ENCODE results near the gene MLLT10. TPM values are rescaled to one million over a fixed set of nuclear protein-coding genes. Genes with fewer than 3 reads are reported as not detected.

Gene MLLT10
- total RNA-seq, 1 donor from 2014 or later, result 46.8 TPM

- DNase-seq (ENCODE audit: extremely low spot score, unreplicated experiment), result no peak
- H3K27me3 Mint-ChIP-seq, result peaks cover 5% of the 10 kb centered on the region
Measured at GRCh38 chr10:21523557-21524008, 10.4 kb upstream of the MLLT10 start.

GRCh38 chr10:21524131-21524525, 9.9 kb upstream of the MLLT10 start:
- Mint-ChIP-seq H3K9me3 (no peaks in the 10 kb centered on the region), H3K36me3 (no peaks in the 10 kb centered on the region), H3K4me3 (peak overlapping the region; percentile 97), H3K27ac (peak overlapping the region; percentile 96), H3K27me3 (peaks cover 5% of the 10 kb centered on the region), H3K4me1 (ENCODE audit: unreplicated experiment) (peaks cover 52% of the 10 kb centered on the region)
- TF ChIP-seq CTCF (conservative IDR thresholded peaks at IDR 0.05), result no peak
- no peak for DNase-seq (ENCODE audit: extremely low spot score, unreplicated experiment)

More at GRCh38 chr10:21523557-21524008, 10.4 kb upstream of the MLLT10 start:
- H3K27ac Mint-ChIP-seq, result peak overlapping the region; percentile 96
- H3K36me3 Mint-ChIP-seq, result no peaks in the 10 kb centered on the region
- H3K4me1 Mint-ChIP-seq (ENCODE audit: unreplicated experiment), result peaks cover 51% of the 10 kb centered on the region
- no peak for TF ChIP-seq CTCF (conservative IDR thresholded peaks at IDR 0.05)
- no peaks in the 10 kb centered on the region for H3K9me3 Mint-ChIP-seq
- peak overlapping the region; percentile 97 for H3K4me3 Mint-ChIP-seq

GRCh38 chr10:21524526-21525366, 9.3 kb upstream of the MLLT10 start:
- Mint-ChIP-seq H3K27ac (peak overlapping the region; percentile 96), H3K4me3 (peak overlapping the region; percentile 97), H3K9me3 (no peaks in the 10 kb centered on the region), H3K4me1 (ENCODE audit: unreplicated experiment) (peaks cover 52% of the 10 kb centered on the region), H3K27me3 (peaks cover 5% of the 10 kb centered on the region), H3K36me3 (no peaks in the 10 kb centered on the region)
- TF ChIP-seq CTCF (conservative IDR thresholded peaks at IDR 0.05), result no peak
- DNase-seq (ENCODE audit: extremely low spot score, unreplicated experiment), result no peak

GRCh38 chr10:21525367-21526187, 8.5 kb upstream of the MLLT10 start, which contains the start of gene SKIDA1:
SKIDA1 (minus strand) TSS chr10:21525682; CDS start chr10:21517822, 7,860 bp downstream.
- peak within 1 kb of the TSS; percentile 96 for H3K27ac Mint-ChIP-seq
- peak; percentile 94 for DNase-seq (ENCODE audit: extremely low spot score, unreplicated experiment)
- H3K36me3 Mint-ChIP-seq, result no peaks in the 10 kb centered on the region
- no peaks in the 10 kb centered on the region for H3K9me3 Mint-ChIP-seq
- H3K27me3 Mint-ChIP-seq, result peaks cover 6% of the 10 kb centered on the region
- H3K4me3 Mint-ChIP-seq, result peak within 1 kb of the TSS; percentile 97
- TF ChIP-seq CTCF (conservative IDR thresholded peaks at IDR 0.05), result no peak
- H3K4me1 Mint-ChIP-seq (ENCODE audit: unreplicated experiment), result peaks cover 47% of the 10 kb centered on the region

- no peaks in the 10 kb centered on the region for H3K9me3 Mint-ChIP-seq
- no peak for TF ChIP-seq CTCF (conservative IDR thresholded peaks at IDR 0.05)
- peaks cover 40% of the 10 kb centered on the region for H3K4me1 Mint-ChIP-seq (ENCODE audit: unreplicated experiment)
- peak; percentile 88 for DNase-seq (ENCODE audit: extremely low spot score, unreplicated experiment)
- peak overlapping the region; percentile 91 for H3K4me3 Mint-ChIP-seq
- H3K36me3 Mint-ChIP-seq, result no peaks in the 10 kb centered on the region
- peak overlapping the region; percentile 96 for H3K27ac Mint-ChIP-seq
- peaks cover 7% of the 10 kb centered on the region for H3K27me3 Mint-ChIP-seq
Measured at GRCh38 chr10:21526188-21526859, 7.7 kb upstream of the MLLT10 start.
